Endodermal cell (in vitro differentiated cells): ENCODE results near the gene HINT2. TPM values are rescaled to one million over a fixed set of nuclear protein-coding genes. Genes with fewer than 3 reads are reported as not detected.

Experiments used
- DNase-seq: peaks from one replicate; pipeline ENCODE4 v3.0.0-alpha.2; 2017
- H3K27ac ChIP-seq: 2 replicates; pipeline ENCODE4 v1.5.1; 2013; ENCODE audit warnings: mild to moderate bottlenecking, low read depth, low read length, moderate library complexity
- H3K27me3 ChIP-seq: 2 replicates; pipeline ENCODE4 v1.6.1; 2013; ENCODE audit warnings: mild to moderate bottlenecking, low read length, moderate library complexity; ENCODE audit not compliant: insufficient read depth, control insufficient read depth, poor library complexity, severe bottlenecking
- H3K36me3 ChIP-seq: 2 replicates; pipeline ENCODE4 v1.7.0; 2013; ENCODE audit warnings: mild to moderate bottlenecking, low read length, moderate library complexity; ENCODE audit not compliant: control insufficient read depth, insufficient read depth
- H3K4me1 ChIP-seq: one replicate; pipeline ENCODE4 v1.7.0; 2013; ENCODE audit warnings: low read length; ENCODE audit not compliant: control insufficient read depth, insufficient read depth
- H3K4me3 ChIP-seq: 2 replicates; pipeline ENCODE4 v1.5.1; 2013; ENCODE audit warnings: mild to moderate bottlenecking, low read length, moderate library complexity
- H3K9ac ChIP-seq: 2 replicates; pipeline ENCODE4 v1.6.1; 2013; ENCODE audit warnings: mild to moderate bottlenecking, low read length, moderate library complexity; ENCODE audit not compliant: poor library complexity, severe bottlenecking; ENCODE audit errors: extremely low read depth
- H3K9me3 ChIP-seq: 2 replicates; pipeline ENCODE4 v1.6.1; 2013; ENCODE audit warnings: mild to moderate bottlenecking, low read length, moderate library complexity; ENCODE audit not compliant: control insufficient read depth
- H3K27ac Mint-ChIP-seq: 2 replicates; pipeline ENCODE4 v1.8.0; 2020; ENCODE audit warnings: mixed read lengths
- H3K27me3 Mint-ChIP-seq: 2 replicates; pipeline ENCODE4 v1.8.0; 2021; ENCODE audit warnings: mild to moderate bottlenecking, mixed read lengths; ENCODE audit not compliant: insufficient read depth
- H3K36me3 Mint-ChIP-seq: 2 replicates; pipeline ENCODE4 v1.8.0; 2020; ENCODE audit warnings: low read depth, mixed read lengths
- H3K4me1 Mint-ChIP-seq: 2 replicates; pipeline ENCODE4 v1.8.0; 2020; ENCODE audit warnings: mixed read lengths
- H3K4me3 Mint-ChIP-seq: 2 replicates; pipeline ENCODE4 v1.8.0; 2020; ENCODE audit warnings: mild to moderate bottlenecking, moderate library complexity, mixed read lengths
- H3K9me3 Mint-ChIP-seq: 2 replicates; pipeline ENCODE4 v1.8.0; 2020; ENCODE audit warnings: mild to moderate bottlenecking, mixed read lengths
- CTCF ChIP-seq: fragments of 200-600 bp; sonication (generic); conservative IDR thresholded peaks from 2 replicates; pipeline ENCODE4 v1.5.0; 2021; ENCODE audit warnings: antibody characterized with exemption, mild to moderate bottlenecking
- WGBS, 2 experiments: methylation state at CpG; one replicate each; pipeline versions ENCODE4 v1.1.5 to v1.1.7; 2013; ENCODE audit warnings: missing lambda C conversion rate in 2 of 2, mixed read lengths in 1 of 2; ENCODE audit not compliant: insufficient coverage in 1 of 2, insufficient read length in 1 of 2; 5-methylcytosine and 5-hydroxymethylcytosine counted together
- total RNA-seq, 2 donors: library from RNA; stranded (reverse); fragmentation: NEBNext Ultra II Directional in 1 of 2; extraction: Animal tissue kit (Norgen Biotek cat#: 25700) in 1 of 2; gene quantifications; 2 replicates in 1 of 2; 3 replicates in 1 of 2; pipeline ENCODE4 v1.2.1, GENCODE V29; 2021

The HINT2 gene
- total RNA-seq, 2 donors from 2014 or later: 34.3 to 48.6 TPM

GRCh38 chr9:35854091-35854762, 39.4 kb upstream of the HINT2 start:
- Mint-ChIP-seq H3K4me3 (no peak overlapping the region), H3K36me3 (no peaks in the 10 kb centered on the region), H3K4me1 (peaks cover 3% of the 10 kb centered on the region), H3K27ac (no peak overlapping the region), H3K9me3 (no peaks in the 10 kb centered on the region), H3K27me3 (peaks cover 7% of the 10 kb centered on the region)
- WGBS, 2 experiments: 87 to 100% methylated on average over 2 to 7 of the region's 7 CpGs
- peak; percentile 26 for DNase-seq
- no peak for TF ChIP-seq CTCF
- Histone ChIP-seq H3K9me3 (no peaks in the 10 kb centered on the region), H3K36me3 (no peaks in the 10 kb centered on the region), H3K27me3 (no peaks in the 10 kb centered on the region), H3K27ac (no peak overlapping the region), H3K4me1 (no peaks in the 10 kb centered on the region), H3K4me3 (no peak overlapping the region), H3K9ac (no peak overlapping the region)

- no peaks in the 10 kb centered on the region for H3K9me3 Mint-ChIP-seq
- no peaks in the 10 kb centered on the region for H3K36me3 ChIP-seq
- no peaks in the 10 kb centered on the region for H3K4me1 Mint-ChIP-seq
- no peaks in the 10 kb centered on the region for H3K4me1 ChIP-seq
- no peak overlapping the region for H3K4me3 Mint-ChIP-seq
- H3K27me3 Mint-ChIP-seq: peaks cover 4% of the 10 kb centered on the region
- H3K36me3 Mint-ChIP-seq: no peaks in the 10 kb centered on the region
- no peak overlapping the region for H3K27ac ChIP-seq
- no peak overlapping the region for H3K9ac ChIP-seq
- peaks cover 3% of the 10 kb centered on the region for H3K27me3 ChIP-seq
- H3K9me3 ChIP-seq: no peaks in the 10 kb centered on the region
- TF ChIP-seq CTCF: no peak
- WGBS, 2 experiments: 94 to 100% methylated on average over 7 to 25 of the region's 25 CpGs
- peak; percentile 30 for DNase-seq
- H3K4me3 ChIP-seq: no peak overlapping the region
- no peak overlapping the region for H3K27ac Mint-ChIP-seq
Observed at GRCh38 chr9:35852876-35853865, 38.3 kb upstream of the HINT2 start.

GRCh38 chr9:35852267-35852815, 37.5 kb upstream of the HINT2 start:
- H3K4me3 Mint-ChIP-seq: no peak overlapping the region
- 75 to 98% methylated on average over 1 to 2 of the region's 2 CpGs for WGBS, 2 experiments
- H3K36me3 Mint-ChIP-seq: peaks cover 6% of the 10 kb centered on the region
- peak; percentile 17 for DNase-seq
- H3K27ac Mint-ChIP-seq: no peak overlapping the region
- H3K9me3 Mint-ChIP-seq: no peaks in the 10 kb centered on the region
- peaks cover under 1% of the 10 kb centered on the region for H3K36me3 ChIP-seq
- no peaks in the 10 kb centered on the region for H3K4me1 ChIP-seq
- no peak overlapping the region for H3K4me3 ChIP-seq
- H3K9me3 ChIP-seq: no peaks in the 10 kb centered on the region
- no peak overlapping the region for H3K9ac ChIP-seq
- H3K4me1 Mint-ChIP-seq: no peaks in the 10 kb centered on the region
- H3K27me3 Mint-ChIP-seq: peaks cover 9% of the 10 kb centered on the region
- H3K27ac ChIP-seq: no peak overlapping the region
- TF ChIP-seq CTCF: no peak
- peaks cover 11% of the 10 kb centered on the region for H3K27me3 ChIP-seq
